H1 (cell line): ENCODE measurements around the gene DLG4. TPM values are rescaled to one million over a fixed set of nuclear protein-coding genes. Genes with fewer than 3 reads are reported as not detected.
A peak's percentile ranks its signal among the peaks of the same experiment; 100 is the strongest.

ENCODE experiments used
- CBX8 ChIP-seq: fragments of 300-800, 300-1000 bp; sonication (generic); IDR thresholded peaks from 2 replicates; pipeline ENCODE4 v1.7.1; 2016; ENCODE audit warnings: low read depth, low read length, borderline replicate concordance
- CHD7 ChIP-seq: fragments of 300-600 bp; sonication (generic); IDR thresholded peaks from 2 replicates; pipeline ENCODE4 v1.7.1; 2012; ENCODE audit warnings: low read length, moderate library complexity, mild to moderate bottlenecking, inconsistent platforms; ENCODE audit not compliant: insufficient replicate concordance
- GTF2F1 ChIP-seq: IDR thresholded peaks from 2 replicates; pipeline ENCODE4 v1.6.1; 2012; ENCODE audit warnings: low read depth, low read length, improper control_type of control experiment, borderline replicate concordance
- KDM4A ChIP-seq: IDR thresholded peaks from one replicate; pipeline ENCODE4 v1.7.1; 2012; ENCODE audit warnings: low read depth, mild to moderate bottlenecking, moderate library complexity, low read length, inconsistent platforms; ENCODE audit not compliant: severe bottlenecking
- MAFK ChIP-seq: IDR thresholded peaks from 2 replicates; pipeline ENCODE4 v1.6.1; 2012; ENCODE audit warnings: low read depth, mild to moderate bottlenecking, improper control_type of control experiment, low read length
- RAD21 ChIP-seq, 2 experiments: IDR thresholded peaks in 1 of 2; conservative IDR thresholded peaks in 1 of 2; 2 replicates each; pipeline ENCODE4 v1.6.1; 2011; ENCODE audit warnings: low read depth in 2 of 2, low read length in 2 of 2, improper control_type of control experiment in 1 of 2, inconsistent platforms in 1 of 2, mild to moderate bottlenecking in 1 of 2, moderate library complexity in 1 of 2
- SIRT6 ChIP-seq: IDR thresholded peaks from one replicate; pipeline ENCODE4 v1.7.1; 2012; ENCODE audit warnings: low read length, inconsistent platforms
- TAF1 ChIP-seq: IDR thresholded peaks from 2 replicates; pipeline ENCODE4 v1.6.1; 2011; ENCODE audit warnings: mild to moderate bottlenecking, low read depth, low read length
- polyA plus RNA-seq, 7 experiments: library from polyadenylated mRNA; depleted of rRNA in 3 of 7; stranded (reverse) in 5 of 7; unstranded in 2 of 7; fragments of >200 nt in 5 of 7; fragments of 200-250 nt in 2 of 7; gene quantifications; 1 replicate in 5 of 7; 2 replicates in 1 of 7; 4 replicates in 1 of 7; pipeline versions ENCODE4 v1.2.1 to v1.2.3, GENCODE V29; 2011 to 2013; ENCODE audit warnings: missing spikeins in 2 of 7, mixed read lengths in 2 of 7
- total RNA-seq: library from RNA; stranded (reverse); fragmentation: NEBNext Ultra II Directional; extraction: Animal tissue kit (Norgen Biotek cat#: 25700); gene quantifications from 2 replicates; pipeline ENCODE4 v1.2.1, GENCODE V29; 2021

The DLG4 gene
- total and polyA plus RNA-seq, 2 of the 8 experiments (the other 6 are each of a cell fraction or from before 2014, with no cell fraction given) = 18.9 to 45.9 TPM

GRCh38 chr17:7176107-7176840 is 43.4 kb downstream of the DLG4 start (continued):
- TF ChIP-seq CHD7 (no peak), MAFK (no peak), CBX8 (0 out of 2 replicates have a peak, but pooled peaks have one; percentile 48), RAD21 (IDR thresholded peaks at IDR 0.05 in 1 of 2, conservative IDR thresholded peaks at IDR 0.05 in 1 of 2; ENCODE audit: low read depth in 2 of 2, low read length in 2 of 2) (no peak), TAF1 (no peak), KDM4A (no peak), GTF2F1 (no peak), SIRT6 (no peak)
